GM19372 (cell line): ENCODE measurements around the gene COL6A3.

Experiments
- ATAC-seq: cut with Tn5 transposase; IDR thresholded peaks from one replicate; pipeline ENCODE4 v1.9.1; 2021; ENCODE audit warnings: mild to moderate bottlenecking, low read depth, moderate library complexity; ENCODE audit not compliant: unreplicated experiment

The COL6A3 gene

DNA sequence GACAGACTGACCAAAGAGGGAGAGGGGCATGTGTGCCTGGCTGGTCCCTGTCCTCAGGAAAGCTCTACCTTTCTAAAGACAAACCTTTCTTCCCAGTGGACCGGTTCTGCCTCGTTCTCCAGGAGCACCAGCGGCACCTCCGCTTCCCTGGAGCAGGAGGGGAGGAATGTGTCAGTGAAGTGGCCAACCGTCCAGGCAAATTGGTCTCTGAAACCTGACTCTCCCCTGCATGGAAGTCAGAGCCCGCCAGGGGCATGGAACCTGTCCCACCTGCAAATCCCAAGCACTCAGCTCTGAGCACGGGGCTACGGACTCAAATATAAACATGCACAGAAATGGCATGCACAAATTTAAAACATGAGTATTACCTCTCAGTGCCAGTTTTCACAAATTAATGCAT, 62.9 kb downstream of the COL6A3 start:
- ATAC-seq = no peak

GRCh38 chr2:237350597-237350996, 63.4 kb downstream of the COL6A3 start:
- no peak for ATAC-seq

DNA sequence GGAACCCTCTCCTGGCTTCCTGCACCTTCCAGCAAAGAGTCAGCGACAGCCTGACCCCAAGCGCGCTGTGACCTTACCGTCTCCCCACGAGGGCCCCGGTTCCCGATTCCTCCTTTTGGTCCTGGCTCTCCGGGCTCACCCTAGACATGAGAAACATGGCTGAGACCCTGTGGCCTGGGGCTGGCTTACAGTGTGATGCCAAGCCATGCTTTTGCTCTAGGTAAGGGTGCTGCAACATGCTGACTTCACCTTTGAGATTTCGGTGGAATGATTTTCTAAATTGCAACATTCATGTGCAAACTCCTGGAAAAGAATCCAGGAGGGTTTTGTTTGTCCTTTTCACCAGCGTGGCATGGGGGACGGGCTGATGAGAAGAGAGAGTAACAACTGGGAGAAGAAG, 63.9 kb downstream of the COL6A3 start:
- ATAC-seq = no peak

- ATAC-seq = no peak
These were observed 65.6 kb downstream of the COL6A3 start for GRCh38 chr2:237348281-237348865.

DNA sequence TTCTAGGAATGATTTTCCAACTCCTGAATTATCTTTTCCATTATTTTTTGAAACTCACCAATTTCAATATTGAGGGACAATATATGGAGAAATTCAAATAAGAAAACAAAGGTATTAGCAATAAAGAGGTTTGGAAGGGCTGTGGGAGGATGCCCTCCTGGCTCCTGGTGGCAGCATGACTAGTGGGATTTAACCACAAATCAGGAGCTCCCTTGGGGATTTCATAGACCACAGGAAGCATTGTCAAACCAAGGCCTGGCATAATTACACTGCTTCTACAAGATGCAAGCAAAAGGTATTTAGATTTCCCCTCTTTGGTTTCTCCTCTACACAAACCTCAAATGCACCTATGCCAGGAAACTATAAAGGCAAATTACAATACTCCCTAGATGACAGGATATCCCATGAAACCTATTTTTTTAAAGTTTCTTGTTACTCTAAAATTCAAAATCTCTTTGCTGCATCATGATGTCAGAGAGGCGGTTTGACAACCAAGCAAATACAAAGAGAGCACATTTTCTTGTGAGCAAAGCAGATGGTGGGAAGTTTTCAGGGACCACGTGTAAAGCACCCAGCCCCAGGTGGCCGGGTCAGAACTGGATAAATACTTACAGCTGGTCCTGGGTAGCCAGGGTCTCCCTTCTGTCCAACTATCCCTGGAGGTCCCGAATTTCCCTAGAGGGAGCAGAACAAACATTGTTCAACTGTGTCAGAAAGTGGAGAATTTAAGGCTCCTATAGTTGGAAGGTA, 67.9 kb downstream of the COL6A3 start:
- ATAC-seq = no peak

- no peak for ATAC-seq
These were observed 68.6 kb downstream of the COL6A3 start for GRCh38 chr2:237345411-237345810.

GRCh38 chr2:237344942-237345341, 69.0 kb downstream of the COL6A3 start:
- no peak for ATAC-seq

DNA sequence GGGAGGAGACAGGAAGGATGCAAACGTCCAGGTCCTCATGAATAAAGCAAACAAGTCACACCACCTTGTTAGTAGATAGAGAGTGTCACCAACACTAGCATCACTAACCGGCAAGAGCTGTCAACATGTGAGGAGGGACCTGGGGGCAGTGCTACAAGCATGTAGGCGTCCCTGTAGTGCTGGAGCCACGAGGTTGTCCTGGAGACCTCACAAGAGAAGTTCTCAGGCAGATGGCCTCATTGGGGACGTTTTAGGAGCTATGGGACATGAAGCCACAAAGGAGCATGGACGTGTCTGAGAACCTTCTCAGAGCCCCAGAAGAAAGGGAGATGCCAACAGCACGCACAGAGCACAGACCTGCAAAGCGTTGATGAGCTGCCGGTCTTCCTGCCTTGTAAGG, 70.0 kb downstream of the COL6A3 start:
- ATAC-seq = no peak

DNA sequence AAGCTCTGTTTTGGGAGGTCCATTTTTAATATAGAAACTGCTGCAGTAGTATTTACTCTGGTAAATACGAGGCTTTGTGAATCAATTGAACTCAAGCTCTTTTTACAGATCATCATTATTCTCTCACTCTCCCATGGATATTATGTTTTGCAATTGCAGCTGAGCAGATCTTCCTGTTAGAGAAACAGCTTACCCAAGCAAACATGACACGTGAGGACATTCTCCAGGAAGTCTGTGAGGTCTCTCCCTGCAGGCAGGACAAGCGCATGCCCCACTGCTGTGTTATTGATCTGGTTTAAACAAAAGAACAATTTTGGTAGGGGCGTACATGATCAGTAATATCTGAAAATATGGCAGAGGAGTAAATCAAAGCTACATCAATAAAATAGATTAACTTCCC, 72.1 kb downstream of the COL6A3 start:
- ATAC-seq = no peak

GRCh38 chr2:237337586-237337985, 76.4 kb downstream of the COL6A3 start:
- no peak for ATAC-seq

DNA sequence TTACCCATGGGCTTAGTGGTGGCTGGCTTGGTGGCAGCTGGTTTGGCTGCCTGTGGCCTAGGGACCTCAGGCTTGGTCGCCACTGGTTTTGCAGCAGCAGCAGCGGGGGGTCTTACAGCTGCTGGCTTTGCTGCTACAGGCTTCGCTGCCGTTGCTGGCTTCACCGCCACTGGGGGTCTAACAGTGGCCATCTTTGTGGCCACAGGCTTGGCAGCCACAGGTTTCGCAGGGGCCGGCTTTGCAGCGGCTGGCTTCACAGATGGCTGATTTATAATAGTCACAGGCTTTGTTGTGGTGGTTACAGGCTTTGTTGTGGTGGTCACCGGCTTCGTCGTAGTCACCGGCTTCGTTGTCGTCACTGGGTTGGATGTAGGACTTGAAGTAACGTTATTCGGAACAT, 77.8 kb downstream of the COL6A3 start:
- ATAC-seq = no peak

- ATAC-seq = no peak
These were observed 80.2 kb downstream of the COL6A3 start for GRCh38 chr2:237333748-237334147.

- no peak for ATAC-seq
These were observed 83.4 kb downstream of the COL6A3 start for GRCh38 chr2:237330541-237330940.

GRCh38 chr2:237327175-237327950, 86.6 kb downstream of the COL6A3 start:
- ATAC-seq = no peak

- ATAC-seq = no peak
These were observed 87.4 kb downstream of the COL6A3 start for GRCh38 chr2:237326266-237327171.

DNA sequence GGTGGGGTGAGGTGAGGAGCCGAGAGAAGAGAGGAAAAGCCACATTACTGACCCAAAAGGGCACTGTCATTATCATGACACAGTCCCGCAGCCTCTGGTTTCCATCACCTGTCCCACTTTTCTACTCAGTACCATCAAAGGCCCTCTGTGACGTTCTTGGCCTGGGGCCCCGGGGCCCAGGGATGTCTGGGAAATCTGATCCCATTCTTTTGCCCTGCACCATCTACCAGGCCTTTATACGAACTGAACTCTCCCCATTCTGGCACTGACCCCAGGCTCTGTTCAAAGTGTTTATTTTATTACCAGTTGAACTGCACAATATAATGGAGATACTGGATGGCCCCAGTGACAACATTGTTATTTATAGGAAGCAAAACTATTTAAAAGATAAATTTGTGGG, 89.1 kb downstream of the COL6A3 start:
- ATAC-seq = no peak

DNA sequence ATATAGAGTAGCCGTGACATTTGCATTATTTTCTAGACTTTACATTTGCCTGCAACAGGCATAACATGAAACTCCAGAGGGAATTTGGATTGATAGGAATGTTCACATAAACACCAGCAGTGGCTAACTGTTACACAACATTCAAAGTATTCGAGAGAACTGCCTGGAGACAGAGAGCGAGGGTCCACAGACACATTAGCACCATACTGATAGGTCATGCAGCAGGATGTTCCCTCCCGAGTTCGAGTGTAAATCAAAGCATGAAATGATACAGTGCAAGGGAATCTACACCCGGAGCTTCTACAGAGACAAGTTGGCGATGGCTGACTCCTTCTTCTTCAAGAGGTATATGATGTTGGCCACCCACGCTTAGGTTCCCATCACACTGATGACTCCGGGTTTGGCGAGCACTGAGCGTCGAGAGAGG, 89.5 kb downstream of the COL6A3 start:
- ATAC-seq = no peak

DNA sequence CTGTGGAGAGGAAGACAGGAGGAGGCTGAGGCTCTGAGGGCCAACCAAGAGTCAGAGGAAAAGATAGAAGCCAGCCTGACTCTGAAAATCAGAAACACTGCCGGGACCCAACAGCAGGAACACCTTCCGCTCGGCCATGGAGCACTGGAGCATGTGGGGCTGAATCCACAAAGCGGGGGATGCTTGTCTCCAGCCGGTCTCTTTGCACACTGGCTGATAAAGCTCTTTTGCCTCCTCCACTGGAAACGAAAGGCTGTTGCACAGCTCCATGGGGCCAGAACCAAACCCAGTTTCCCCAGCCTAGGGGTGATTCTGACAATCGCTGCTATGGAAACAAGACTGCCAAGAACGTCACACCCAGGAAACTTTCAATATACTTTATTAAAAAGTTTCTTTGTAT, 90.3 kb downstream of the COL6A3 start:
- ATAC-seq = no peak

- ATAC-seq = no peak
These were observed 91.4 kb downstream of the COL6A3 start for GRCh38 chr2:237322564-237322963.

DNA sequence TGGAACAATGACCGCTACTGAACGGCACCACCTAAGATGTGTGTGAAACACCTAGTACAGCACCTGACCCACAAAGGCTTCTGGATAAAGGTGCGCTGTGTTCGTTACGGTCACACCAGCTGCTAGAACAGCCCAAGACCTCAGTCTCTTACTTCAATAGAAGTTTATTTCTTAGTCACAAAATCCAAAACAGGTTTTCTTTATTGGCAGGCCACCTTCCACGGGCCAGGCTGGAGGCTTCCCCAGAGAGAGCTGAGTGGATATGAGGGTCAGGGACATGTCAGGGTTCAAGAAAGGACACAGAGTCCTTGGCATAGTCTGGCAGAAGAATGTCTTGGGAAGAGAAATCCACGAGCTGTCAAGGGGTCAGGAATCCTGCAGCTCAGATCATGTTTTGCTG, 92.2 kb downstream of the COL6A3 start:
- no peak for ATAC-seq
